Spinal cord (tissue), 10 donors: ENCODE measurements around the gene SPRY2. TPM values are rescaled to one million over a fixed set of nuclear protein-coding genes. Genes with fewer than 3 reads are reported as not detected.

Experiments used
- DNase-seq, 6 donors: peaks; one replicate each; pipeline versions ENCODE4 v3.0.0 to v3.0.0-alpha.2; 2013 to 2015; ENCODE audit warnings: low spot score in 6 of 6, low read depth in 4 of 6
- H3K27ac ChIP-seq: one replicate; pipeline ENCODE4 v1.5.1; 2013; ENCODE audit warnings: low read depth, low read length, control low read depth
- H3K27me3 ChIP-seq: one replicate; pipeline ENCODE4 v1.6.1; 2013; ENCODE audit warnings: low read length; ENCODE audit not compliant: control insufficient read depth, insufficient read depth
- H3K36me3 ChIP-seq: one replicate; pipeline ENCODE4 v1.6.1; 2013; ENCODE audit warnings: low read length; ENCODE audit not compliant: control insufficient read depth, insufficient read depth
- H3K4me1 ChIP-seq: one replicate; pipeline ENCODE4 v1.6.1; 2013; ENCODE audit warnings: low read length; ENCODE audit not compliant: control insufficient read depth, insufficient read depth
- H3K4me3 ChIP-seq: one replicate; pipeline ENCODE4 v1.5.1; 2013; ENCODE audit warnings: low read depth, low read length, control low read depth
- H3K9me3 ChIP-seq: one replicate; pipeline ENCODE4 v1.6.1; 2013; ENCODE audit warnings: low read length; ENCODE audit not compliant: control insufficient read depth, insufficient read depth
- WGBS: methylation state at CpG from one replicate; pipeline ENCODE4 v1.1.5; 2013; ENCODE audit warnings: missing lambda C conversion rate; ENCODE audit not compliant: insufficient coverage; 5-methylcytosine and 5-hydroxymethylcytosine counted together
- long read RNA-seq, 4 donors: transcript quantifications; one replicate each; lab custom pipeline, GENCODE V29; 2026
- polyA plus RNA-seq, 2 donors: library from polyadenylated mRNA; unstranded; fragments of 120-200 nt; gene quantifications; one replicate each; pipeline ENCODE4 v1.2.1, GENCODE V29; 2013; ENCODE audit not compliant: insufficient read length in 2 of 2
- total RNA-seq, 2 donors: library from RNA; depleted of rRNA in 1 of 2; stranded (reverse); fragments of 120-200 nt in 1 of 2; fragments of >200 nt in 1 of 2; gene quantifications; one replicate each; pipeline versions ENCODE4 v1.2.3 to v1.2.4, GENCODE V29; 2013 to 2014
- donor health status: healthy.

The SPRY2 gene, protein sequence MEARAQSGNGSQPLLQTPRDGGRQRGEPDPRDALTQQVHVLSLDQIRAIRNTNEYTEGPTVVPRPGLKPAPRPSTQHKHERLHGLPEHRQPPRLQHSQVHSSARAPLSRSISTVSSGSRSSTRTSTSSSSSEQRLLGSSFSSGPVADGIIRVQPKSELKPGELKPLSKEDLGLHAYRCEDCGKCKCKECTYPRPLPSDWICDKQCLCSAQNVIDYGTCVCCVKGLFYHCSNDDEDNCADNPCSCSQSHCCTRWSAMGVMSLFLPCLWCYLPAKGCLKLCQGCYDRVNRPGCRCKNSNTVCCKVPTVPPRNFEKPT
- total RNA-seq, result 10 to 100 TPM; 22.0 to 32.8 TPM
- polyA plus RNA-seq, result 10 to 100 TPM; 68.4 to 81.0 TPM
- long read RNA-seq, donor 1, transcript SPRY2-202 (2 exons, 2,111 nt), result major isoform, 15 of 16 reads
- long read RNA-seq, donor 1, partial matches to known transcripts, result 0 of 16 reads
- long read RNA-seq, donor 1, other reads (novel, unspliced or antisense), result 0 of 16 reads
- long read RNA-seq, donor 2, transcript SPRY2-202 (2 exons, 2,111 nt), result major isoform, 15 of 16 reads
- long read RNA-seq, donor 2, partial matches to known transcripts, result 0 of 16 reads
- long read RNA-seq, donor 2, other reads (novel, unspliced or antisense), result 0 of 16 reads
- long read RNA-seq, donor 3, transcript SPRY2-202 (2 exons, 2,111 nt), result major isoform, 14 of 15 reads
- long read RNA-seq, donor 3, partial matches to known transcripts, result 0 of 15 reads
- long read RNA-seq, donor 3, other reads (novel, unspliced or antisense), result 0 of 15 reads
- long read RNA-seq, donor 4, transcript SPRY2-202 (2 exons, 2,111 nt), result major isoform, 17 of 20 reads
- long read RNA-seq, donor 4, partial matches to known transcripts, result 0 of 20 reads
- long read RNA-seq, donor 4, other reads (novel, unspliced or antisense), result 0 of 20 reads

- Histone ChIP-seq H3K9me3 (no peaks in the 10 kb centered on the region), H3K36me3 (peaks cover 11% of the 10 kb centered on the region), H3K27me3 (peaks cover 2% of the 10 kb centered on the region), H3K4me3 (peak within 1 kb of the TSS; percentile 93), H3K4me1 (peaks cover 14% of the 10 kb centered on the region), H3K27ac (peak within 1 kb of the TSS; percentile 93)
- DNase-seq, result peak in 4 of 6 donors; percentile 83 to 97 (median 94)
- WGBS, result 0% methylated on average over 46 of the region's 54 CpGs
Observed at GRCh38 chr13:80341101-80341755, at the start of gene SPRY2. SPRY2 (minus strand) TSS chr13:80341126; CDS start chr13:80337705, 3,421 bp downstream.

GRCh38 chr13:80390338-80390737, 49.4 kb upstream of the SPRY2 start:
- no peak for DNase-seq
- WGBS, result no CpG with 5 or more reads among the region's 1 CpG
- Histone ChIP-seq H3K4me1 (no peaks in the 10 kb centered on the region), H3K27me3 (no peaks in the 10 kb centered on the region), H3K4me3 (no peak overlapping the region), H3K36me3 (no peaks in the 10 kb centered on the region), H3K27ac (no peak overlapping the region), H3K9me3 (no peaks in the 10 kb centered on the region)

DNA sequence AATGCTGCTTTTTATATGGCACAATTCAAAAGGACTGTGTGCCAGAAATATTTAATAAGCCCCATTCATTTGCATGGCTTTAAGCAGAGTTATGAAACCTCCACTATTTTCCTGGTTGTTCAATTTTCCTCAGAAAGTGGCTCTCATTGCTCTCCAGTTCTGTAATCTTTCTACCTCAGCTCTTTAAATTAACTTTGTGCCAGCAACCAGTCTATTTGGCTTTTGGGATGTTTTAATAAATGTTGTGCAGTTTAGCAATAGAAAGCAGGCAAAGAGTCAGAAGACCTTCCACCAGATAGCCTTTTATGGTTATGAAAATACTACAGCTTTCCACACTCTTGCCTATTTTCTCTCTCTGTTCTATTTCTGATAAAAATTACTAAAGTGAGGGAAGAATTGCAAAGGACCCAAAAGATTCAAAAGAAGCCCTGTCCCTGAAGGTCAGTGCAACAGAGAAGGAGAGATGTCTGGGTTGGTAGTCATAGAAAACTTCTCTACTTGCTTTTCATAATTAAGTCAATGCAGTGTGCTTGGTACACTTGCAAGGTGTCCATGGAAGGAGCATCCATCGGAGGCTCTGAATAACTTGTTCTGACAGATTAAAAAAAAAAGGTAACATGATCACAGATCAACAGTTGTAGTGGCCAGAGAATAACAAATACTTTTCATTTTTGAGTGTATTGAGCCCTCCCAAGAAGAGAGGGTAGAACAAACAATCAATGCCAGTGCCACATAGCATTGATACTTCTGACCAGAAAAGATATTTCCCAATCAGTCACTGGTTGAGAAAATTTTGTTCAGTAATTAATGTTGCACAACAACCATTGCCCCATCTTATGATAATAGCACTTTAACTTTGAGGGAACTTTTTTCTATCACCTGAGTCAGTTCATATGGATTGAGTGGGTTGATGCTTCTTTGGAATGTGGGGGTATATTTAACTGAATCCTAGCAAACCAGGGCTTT, 48.4 kb upstream of the SPRY2 start:
- no peak overlapping the region for H3K27ac ChIP-seq
- no peak overlapping the region for H3K4me3 ChIP-seq
- H3K27me3 ChIP-seq, result no peaks in the 10 kb centered on the region
- no peaks in the 10 kb centered on the region for H3K4me1 ChIP-seq
- no peaks in the 10 kb centered on the region for H3K36me3 ChIP-seq
- no peak for DNase-seq
- H3K9me3 ChIP-seq, result no peaks in the 10 kb centered on the region
- whole genome bisulfite sequencing, result no CpG with 5 or more reads among the region's 1 CpG

DNA sequence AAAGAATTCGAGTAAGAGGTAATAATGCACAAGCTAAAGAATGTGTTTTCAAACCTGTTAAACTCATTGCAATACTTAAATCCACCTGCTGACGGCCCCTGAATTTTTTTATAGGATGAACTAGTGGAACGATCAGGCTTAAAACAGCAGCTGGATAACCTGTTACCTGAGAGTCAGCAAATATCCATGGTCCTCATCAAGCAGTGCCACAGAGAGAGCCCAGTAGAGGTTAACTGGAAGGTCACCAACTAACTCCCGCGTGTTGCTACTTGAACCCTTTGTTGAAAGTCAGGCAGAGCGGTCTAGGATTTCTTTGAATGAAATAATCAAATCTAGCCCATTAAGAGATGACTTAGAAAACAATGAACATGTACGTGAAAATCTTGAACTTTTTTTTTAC, 47.6 kb upstream of the SPRY2 start:
- no peaks in the 10 kb centered on the region for H3K27me3 ChIP-seq
- H3K36me3 ChIP-seq, result no peaks in the 10 kb centered on the region
- no peak for DNase-seq
- no peaks in the 10 kb centered on the region for H3K4me1 ChIP-seq
- H3K9me3 ChIP-seq, result no peaks in the 10 kb centered on the region
- WGBS, result 84% methylated on average over 3 of the region's 7 CpGs
- no peak overlapping the region for H3K4me3 ChIP-seq
- H3K27ac ChIP-seq, result no peak overlapping the region

DNA sequence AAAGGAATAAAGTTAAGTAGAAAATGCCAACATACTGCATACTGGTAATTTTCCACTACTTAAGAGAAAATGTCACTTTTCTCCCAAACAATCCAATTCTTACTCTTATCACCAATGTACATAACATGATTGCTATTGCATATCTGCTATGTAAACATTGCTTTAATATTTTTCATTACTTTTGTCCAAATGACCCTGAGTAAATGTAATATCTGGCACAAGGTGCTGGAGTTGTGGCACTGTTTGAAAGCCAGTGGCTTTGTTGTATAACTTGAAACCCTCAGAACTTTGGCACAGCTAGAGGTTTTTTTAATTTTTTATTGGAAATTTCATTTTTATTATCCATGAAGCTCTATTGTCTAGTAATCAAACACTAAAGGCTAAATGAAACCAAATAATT, 45.7 kb upstream of the SPRY2 start:
- H3K9me3 ChIP-seq, result no peaks in the 10 kb centered on the region

GRCh38 chr13:80386002-80386401, 45.1 kb upstream of the SPRY2 start:
- no peak overlapping the region for H3K27ac ChIP-seq
- H3K36me3 ChIP-seq, result no peaks in the 10 kb centered on the region
- H3K4me3 ChIP-seq, result no peak overlapping the region
- no peaks in the 10 kb centered on the region for H3K4me1 ChIP-seq
- H3K9me3 ChIP-seq, result no peaks in the 10 kb centered on the region
- DNase-seq, result no peak
- H3K27me3 ChIP-seq, result no peaks in the 10 kb centered on the region

More for the DNA sequence above, 45.7 kb upstream of the SPRY2 start:
- Histone ChIP-seq H3K36me3 (no peaks in the 10 kb centered on the region), H3K4me1 (no peaks in the 10 kb centered on the region), H3K4me3 (no peak overlapping the region), H3K27ac (no peak overlapping the region), H3K27me3 (no peaks in the 10 kb centered on the region)
- DNase-seq, result no peak

DNA sequence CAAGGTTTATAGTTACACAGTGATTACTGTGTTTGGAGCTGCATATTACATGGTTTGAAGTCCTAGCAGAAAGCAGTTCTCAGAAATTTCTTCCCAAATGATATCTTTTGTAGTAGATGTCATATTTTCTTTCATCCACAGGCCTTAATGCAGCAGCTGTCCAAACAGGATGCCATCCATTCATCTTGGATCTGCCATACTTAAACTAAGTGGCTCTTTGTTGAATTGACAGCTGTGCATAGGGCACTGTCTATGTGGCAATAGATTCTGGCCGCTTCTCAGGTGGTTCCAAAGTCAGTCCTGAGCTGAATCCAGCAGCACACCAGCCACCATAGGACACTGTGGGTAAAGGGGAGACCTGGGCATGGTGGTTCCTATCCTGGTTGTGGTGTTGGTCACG, 41.6 kb upstream of the SPRY2 start:
- Histone ChIP-seq H3K27me3 (no peaks in the 10 kb centered on the region), H3K36me3 (no peaks in the 10 kb centered on the region), H3K9me3 (no peaks in the 10 kb centered on the region), H3K27ac (no peak overlapping the region), H3K4me3 (no peak overlapping the region), H3K4me1 (no peaks in the 10 kb centered on the region)
- no peak for DNase-seq
- WGBS, result no CpG with 5 or more reads among the region's 2 CpGs

DNA sequence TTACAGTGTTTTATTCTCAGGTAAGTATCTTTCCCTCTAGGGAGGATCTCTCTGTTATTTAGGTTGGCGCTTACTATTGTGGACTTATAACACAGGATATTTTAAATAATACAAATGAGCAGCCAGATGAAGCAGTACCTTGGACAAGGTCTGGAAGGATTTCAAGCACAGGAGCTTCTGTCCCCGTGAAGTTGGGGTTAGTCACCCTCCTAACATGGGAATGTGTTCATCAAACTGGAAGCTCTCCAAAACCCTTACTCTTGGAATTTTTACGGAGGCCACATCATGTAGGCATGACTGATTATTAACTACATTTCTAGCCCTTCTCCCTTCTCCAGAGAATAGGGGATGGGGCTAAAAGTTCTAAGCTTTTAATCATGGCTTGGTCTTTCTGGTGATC, 38.3 kb upstream of the SPRY2 start:
- no CpG with 5 or more reads among the region's 3 CpGs for WGBS
- DNase-seq, result no peak

GRCh38 chr13:80376554-80376953, 35.6 kb upstream of the SPRY2 start:
- Histone ChIP-seq H3K27ac (no peak overlapping the region), H3K36me3 (no peaks in the 10 kb centered on the region), H3K9me3 (no peaks in the 10 kb centered on the region), H3K4me1 (no peaks in the 10 kb centered on the region), H3K4me3 (no peak overlapping the region), H3K27me3 (no peaks in the 10 kb centered on the region)
- no peak for DNase-seq
- WGBS, result no CpG with 5 or more reads among the region's 1 CpG

More for the DNA sequence above, 38.3 kb upstream of the SPRY2 start:
- Histone ChIP-seq H3K27me3 (no peaks in the 10 kb centered on the region), H3K36me3 (no peaks in the 10 kb centered on the region), H3K27ac (no peak overlapping the region), H3K9me3 (no peaks in the 10 kb centered on the region), H3K4me1 (no peaks in the 10 kb centered on the region), H3K4me3 (no peak overlapping the region)
